ENCODE data around the gene MAPRE2.

Gene MAPRE2

GRCh38 chr18:35040988-35041814, at the start of gene MAPRE2:
TSS of gene MAPRE2 (plus strand) at chr18:35041413. CDS start at chr18:35041540, 127 bp downstream.
- DNase-seq = peak; percentile 96

DNA sequence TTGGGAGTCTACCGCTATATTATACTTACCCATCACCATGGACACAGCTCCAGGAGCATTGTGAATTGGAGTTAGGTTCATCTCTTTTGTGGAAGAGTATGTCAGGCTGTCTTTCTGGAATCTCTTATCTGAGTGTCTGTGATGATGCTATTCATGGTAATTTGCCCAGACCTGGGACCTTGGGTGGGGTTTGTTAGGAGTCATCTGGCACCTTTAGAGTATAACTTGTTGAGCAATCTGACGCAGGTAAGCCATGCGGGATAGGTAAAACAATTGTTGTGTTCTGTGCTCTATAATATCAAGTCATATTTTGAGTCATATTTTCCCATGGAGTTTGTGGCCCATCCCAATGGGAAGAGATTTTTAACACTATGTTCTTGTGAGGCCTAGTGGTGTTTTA, 49.7 kb upstream of the MAPRE2 start:
- DNase-seq = no peak

GRCh38 chr18:34993289-34993688, 47.9 kb upstream of the MAPRE2 start:
- DNase-seq = no peak

GRCh38 chr18:34995746-34996145, 45.5 kb upstream of the MAPRE2 start:
- no peak for DNase-seq

DNA sequence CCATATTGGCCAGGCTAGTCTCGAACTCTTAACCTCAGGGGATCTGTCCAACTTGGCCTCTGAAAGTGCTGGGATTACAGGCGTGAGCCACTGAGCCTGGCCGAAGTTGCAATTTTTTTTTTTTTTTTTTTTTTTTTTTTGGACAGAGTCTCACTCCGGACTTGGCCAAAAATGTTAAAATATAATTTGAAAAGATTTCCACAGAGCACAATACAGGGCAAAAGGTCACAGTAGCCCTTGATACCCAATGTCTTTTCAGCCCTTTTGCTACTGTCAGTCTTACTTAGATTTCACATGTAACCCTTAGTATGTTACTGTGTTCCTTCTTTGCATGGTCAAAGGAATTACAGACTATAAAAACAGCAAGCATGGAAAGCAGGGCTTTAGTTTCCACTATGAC, 42.6 kb upstream of the MAPRE2 start:
- DNase-seq = no peak

- DNase-seq = peak; percentile 9
Measured at GRCh38 chr18:34999756-35000289, 41.4 kb upstream of the MAPRE2 start.

DNA sequence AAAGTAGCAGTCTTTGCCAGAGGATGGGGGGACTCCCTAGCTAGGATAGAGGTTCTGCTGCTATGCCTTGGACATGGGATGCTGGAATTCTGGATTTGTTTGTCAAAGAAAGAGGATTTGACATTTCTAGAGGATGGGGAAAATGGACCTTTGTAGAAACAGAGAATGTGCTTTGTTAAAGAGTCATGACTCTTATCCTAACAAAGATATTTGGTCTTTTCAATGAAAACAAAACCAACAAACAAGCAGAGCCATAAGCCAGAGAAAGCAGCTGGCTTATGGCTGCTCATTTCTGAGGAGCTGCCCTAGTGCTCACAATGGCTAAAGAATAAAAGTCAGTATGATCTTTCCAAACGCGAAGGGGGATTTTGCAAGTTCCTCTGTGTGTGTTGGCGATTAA, 40.8 kb upstream of the MAPRE2 start:
- DNase-seq = no peak

DNA sequence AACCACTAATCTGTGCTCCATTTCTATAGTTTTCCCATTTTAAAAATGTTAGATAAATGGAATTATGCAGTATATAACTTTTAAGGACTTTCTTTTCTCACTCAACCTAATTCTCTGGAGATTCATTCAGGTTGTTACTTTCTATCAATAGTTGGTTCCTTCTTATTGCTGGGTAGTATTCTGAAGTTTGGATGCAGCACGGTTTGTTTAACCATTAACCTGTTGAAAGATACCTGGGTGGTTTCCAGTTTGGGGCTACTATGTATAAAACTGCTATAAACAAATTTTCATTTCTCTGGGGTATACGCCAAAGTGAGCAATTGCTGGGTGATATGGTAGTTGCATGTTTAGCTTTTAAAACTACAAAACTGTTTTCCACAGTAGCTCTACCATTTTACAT, 39.1 kb upstream of the MAPRE2 start:
- DNase-seq = no peak

DNA sequence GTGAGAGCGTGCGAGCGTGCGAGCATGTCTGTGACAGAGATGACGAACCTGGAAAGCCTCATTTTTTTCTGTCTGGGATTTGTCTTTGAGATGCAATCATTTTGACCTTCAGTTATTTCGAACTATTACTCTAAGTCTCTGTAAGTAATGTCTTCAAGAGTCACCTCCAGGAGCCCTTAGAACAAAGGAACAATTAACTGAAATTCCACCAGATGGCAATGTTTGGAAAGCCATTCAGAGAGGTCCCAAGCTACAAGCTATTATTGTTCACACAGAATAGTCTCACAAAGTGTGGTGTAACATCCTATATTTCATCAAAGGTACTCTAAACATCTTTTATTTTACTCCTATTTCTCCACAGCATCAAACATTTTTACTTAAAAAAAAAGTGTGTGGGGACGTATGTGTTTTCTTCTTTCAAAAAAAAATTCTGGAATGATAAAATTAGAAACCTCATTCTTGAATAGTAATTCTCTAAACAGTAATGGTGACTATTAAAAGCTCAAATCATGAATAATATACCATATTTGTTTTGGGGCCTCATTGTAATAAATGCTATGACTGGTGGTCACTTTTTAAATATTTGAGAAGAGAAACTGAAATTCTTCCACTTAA, 35.1 kb upstream of the MAPRE2 start:
- peak; percentile 81 for DNase-seq

DNA sequence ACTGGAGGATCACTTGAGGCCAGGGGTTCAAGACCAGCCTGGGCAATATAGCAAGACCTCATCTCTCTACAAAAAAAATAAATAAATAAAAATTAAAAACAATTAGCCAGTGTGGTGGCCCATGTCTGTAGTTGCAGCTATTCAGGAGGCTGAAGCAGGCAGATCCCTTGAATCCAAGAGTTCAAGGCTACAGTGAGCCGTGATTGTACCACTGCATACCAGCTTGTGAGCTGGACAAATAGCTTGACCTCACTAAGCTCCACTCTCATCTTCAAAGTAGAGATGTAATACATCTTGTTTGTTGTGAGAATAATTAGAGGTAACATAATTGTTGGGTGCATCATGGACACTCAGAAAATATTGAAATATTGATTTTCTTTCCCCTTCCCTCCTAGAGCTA, 31.1 kb upstream of the MAPRE2 start:
- DNase-seq = no peak

DNA sequence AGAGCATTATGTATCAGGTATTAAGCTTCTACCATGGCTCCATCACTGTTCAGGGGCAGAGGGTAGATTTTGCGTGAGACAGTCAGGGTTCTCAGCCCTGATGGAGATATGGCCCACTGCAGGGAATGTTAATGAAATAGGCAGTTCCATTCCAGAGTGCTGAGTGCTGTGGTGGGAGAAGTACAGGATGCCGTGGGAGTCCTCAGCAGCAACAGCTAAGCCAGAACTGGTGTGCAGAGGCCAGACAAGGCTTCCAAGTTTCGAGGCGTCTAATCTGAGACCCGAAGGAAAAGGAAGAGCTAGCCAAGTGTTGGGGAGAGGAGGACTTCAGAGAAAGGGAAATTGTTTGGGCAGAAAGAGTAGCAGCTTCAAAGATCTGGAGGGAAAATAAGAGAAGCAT, 30.2 kb upstream of the MAPRE2 start:
- DNase-seq = no peak

- DNase-seq = no peak
Measured at GRCh38 chr18:35019933-35020332, 21.3 kb upstream of the MAPRE2 start.

DNA sequence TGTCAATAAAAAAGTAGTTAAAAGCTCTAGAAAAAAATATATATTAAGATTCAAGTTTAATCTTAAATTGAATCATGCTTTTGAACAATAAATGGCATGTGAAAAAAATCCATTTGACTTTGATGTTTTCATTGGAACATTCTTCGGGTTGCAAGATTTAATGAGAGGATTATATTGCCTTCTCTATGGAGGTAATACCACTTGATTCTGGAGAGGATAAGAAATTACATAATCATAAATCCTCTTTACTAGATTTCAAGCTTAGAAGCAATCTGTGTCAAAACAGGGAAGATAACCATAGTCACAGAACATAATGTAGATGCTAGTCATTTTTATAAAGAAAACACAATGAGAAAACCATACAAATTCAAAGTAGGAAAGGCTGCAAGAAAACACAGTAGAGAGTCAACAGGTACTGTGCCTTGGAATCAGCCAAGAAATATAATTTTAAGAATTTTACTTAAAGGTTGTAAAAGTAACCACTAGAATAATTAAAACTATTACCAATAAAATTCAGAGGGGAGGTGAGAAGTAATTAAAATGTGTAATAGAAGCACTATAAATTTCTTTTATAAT, 18.7 kb upstream of the MAPRE2 start:
- DNase-seq = no peak

DNA sequence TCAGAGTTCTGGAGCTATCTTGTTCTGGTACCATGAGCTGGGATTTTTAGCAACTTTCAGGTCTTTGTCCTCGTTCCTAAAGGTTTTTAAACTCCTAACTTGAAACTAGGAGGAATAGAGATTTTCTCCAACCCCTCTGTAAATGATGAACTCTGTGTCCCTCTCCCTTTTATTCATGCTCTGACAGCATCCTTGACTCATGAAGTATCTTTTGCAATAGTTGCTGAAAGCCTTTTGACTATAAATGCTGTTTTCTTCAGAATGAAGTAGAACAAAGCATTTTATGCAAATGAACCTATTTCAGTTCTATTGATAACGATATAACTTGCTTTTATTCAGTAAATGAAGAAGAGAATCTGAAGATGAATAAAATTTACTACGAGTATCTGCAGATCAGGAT, 17.0 kb upstream of the MAPRE2 start:
- DNase-seq = no peak

- DNase-seq = no peak
Measured at GRCh38 chr18:35024965-35025364, 16.2 kb upstream of the MAPRE2 start.

DNA sequence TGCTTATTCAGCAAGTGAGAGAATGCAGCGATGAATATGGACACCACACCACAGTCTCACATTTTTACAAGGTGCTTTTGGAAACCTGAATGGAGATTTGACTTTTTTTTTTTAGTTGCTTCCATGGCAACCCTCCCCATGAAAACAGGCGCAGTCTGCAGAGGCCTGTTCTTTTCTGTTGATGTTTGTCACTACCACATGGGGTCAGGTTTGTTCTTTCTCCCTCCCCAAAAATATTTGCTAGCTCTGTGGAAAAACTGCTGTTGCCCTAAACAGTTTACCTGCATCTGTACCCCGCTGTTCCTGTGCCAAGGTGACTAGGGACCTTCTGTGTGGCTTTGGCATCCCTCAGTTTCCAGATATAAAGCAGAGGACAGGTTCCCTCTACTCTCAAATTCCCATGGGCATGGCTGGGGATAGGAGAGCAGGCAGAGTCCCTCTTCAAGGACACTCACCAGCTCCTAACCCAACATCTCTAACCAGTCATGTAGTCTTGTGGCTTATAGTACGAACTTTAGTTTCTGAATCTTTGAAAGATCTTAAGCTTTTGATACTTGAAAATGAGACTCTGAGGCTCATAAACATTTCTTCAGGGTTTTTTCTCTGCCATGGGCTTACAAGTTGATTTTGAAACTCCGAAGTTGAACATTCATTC, 14.7 kb upstream of the MAPRE2 start:
- peak; percentile 21 for DNase-seq

DNA sequence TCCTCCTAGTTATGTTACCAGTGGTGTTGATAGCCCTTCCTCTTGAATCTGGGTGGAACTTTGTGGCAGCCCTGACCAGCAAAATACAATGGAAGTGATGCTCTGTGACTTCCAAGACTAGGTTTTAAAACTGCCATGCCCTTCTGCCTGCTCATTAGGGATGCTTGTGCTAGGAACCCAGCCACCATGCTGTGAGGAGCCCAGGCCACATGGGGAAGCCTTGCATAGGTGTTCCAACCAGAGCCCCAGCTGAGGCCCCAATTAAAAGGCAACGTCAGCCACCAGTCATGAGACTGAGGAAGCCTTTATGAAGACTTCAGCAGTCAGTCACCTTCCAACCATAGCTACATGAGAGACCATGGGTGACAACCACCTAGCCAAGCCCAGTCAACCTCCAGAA, 14.0 kb upstream of the MAPRE2 start:
- no peak for DNase-seq

DNA sequence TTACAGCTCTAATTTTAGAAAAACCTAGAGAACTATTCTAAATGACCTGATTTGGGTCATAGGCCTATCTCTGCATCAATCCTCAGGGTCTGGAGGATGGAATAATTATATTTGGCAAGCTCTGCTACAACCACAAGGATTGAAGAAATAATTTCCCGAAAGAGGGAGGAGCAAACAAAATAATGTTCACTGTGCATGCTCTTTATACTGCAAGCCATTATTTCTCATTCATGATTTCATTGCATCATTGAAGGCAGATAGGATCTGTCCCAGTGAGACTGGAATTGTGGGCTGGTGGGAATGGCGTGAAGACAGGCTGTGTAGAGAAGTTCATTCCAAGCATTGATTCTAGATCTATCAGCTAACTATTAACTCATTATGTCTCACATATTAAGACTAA, 12.7 kb upstream of the MAPRE2 start:
- DNase-seq = no peak

GRCh38 chr18:35029103-35029502, 12.1 kb upstream of the MAPRE2 start:
- no peak for DNase-seq

- DNase-seq = no peak
Measured at GRCh38 chr18:35029770-35030169, 11.4 kb upstream of the MAPRE2 start.

DNA sequence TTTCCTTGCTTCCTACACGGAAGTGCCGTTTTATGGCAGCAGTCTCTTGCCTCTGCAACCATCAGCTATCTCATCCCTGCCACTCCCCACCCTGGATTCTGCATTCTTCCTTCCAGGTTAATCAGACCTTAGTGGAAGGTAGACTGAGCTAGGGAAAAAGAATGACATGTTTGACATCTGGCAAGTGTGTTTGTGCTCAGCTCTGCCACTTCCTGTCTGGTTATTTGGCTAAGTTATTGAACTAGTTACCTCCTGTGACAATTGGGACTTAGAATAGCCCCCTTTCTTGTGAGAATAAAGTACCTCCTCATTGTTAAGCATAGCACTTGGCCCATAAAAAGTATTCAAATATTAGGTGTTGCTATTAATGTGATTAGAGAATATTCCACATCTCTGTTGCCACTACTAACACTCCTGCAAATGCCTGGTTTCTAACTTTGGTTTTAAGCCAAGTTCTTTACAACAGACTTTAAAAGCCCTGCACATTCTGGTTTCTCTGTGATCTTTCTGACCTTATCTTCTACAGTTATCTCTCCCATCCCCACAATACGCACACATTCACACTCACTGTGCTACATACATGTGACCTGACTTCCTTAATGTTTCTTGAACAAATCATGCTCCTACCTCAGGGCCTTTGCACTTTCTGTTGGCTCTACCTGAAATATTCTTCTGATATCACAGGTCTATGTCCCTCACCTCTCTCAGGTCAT, 10.8 kb upstream of the MAPRE2 start:
- DNase-seq = no peak

DNA sequence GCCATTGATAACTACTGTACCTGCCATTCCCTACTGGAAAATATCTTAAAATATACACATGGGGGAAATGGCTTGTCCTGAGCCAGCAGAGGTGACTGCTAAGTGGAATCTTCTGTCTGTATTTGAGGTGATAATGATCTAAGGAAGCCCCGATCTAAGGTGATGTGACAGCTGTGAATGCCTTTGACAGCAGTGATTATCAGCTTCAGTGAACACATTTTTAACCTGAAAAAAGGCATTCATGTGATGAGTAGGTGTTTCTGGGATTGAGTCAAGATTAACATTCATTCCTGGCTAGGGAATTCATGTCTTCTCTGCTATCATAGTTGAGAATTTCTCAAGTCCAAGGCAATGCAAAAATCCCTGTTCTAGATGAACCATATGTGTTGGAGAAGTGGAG, 9.1 kb upstream of the MAPRE2 start:
- peak; percentile 56 for DNase-seq

DNA sequence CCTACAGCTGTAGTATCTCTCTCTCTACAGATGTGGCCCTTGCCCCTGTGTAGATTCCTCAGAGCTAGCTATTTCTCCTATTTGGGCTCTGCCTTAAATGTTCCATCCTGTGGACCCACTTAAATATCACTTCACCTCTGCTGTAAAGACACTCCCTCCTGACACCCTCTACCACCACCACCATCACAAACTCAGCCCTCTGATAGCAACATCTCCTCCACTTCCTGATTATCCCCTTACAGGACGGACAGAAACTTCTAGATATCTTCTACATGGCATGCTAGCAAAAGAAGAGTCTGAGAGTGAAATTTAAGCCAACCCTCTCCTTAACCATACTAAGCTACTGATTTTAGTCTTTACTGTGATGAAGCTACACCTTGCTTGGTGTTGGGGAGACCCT, 3.2 kb upstream of the MAPRE2 start:
- DNase-seq = no peak

Measured in NCI-H2171 treated with DMSO at 0.1 percent for 48 hours (cell line).